Neural progenitor cell (in vitro differentiated cells): ENCODE results near the gene SCN1A. TPM values are rescaled to one million over a fixed set of nuclear protein-coding genes. Genes with fewer than 3 reads are reported as not detected.

Experiments
- DNase-seq: peaks from one replicate; pipeline ENCODE4 v3.0.0-alpha.2; 2016; ENCODE audit warnings: low spot score
- H2AFZ ChIP-seq: fragments of 200-600 bp; sonication (generic); replicated peaks from 2 replicates; pipeline ENCODE4 v1.6.1; 2016; ENCODE audit warnings: antibody characterized with exemption
- H3F3A ChIP-seq: fragments of 200-600 bp; sonication (generic); 2 replicates; pipeline ENCODE4 v1.6.1; 2016; ENCODE audit warnings: antibody characterized with exemption, low read depth
- H3K27ac ChIP-seq: fragments of 200-600 bp; sonication (generic); 2 replicates; pipeline ENCODE4 v1.5.1; 2016; ENCODE audit warnings: mild to moderate bottlenecking
- H3K27me3 ChIP-seq: fragments of 200-600 bp; sonication (generic); 2 replicates; pipeline ENCODE4 v1.6.1; 2016; ENCODE audit warnings: mild to moderate bottlenecking, moderate library complexity
- H3K36me3 ChIP-seq: fragments of 200-600 bp; sonication (generic); 2 replicates; pipeline ENCODE4 v1.5.1; 2016
- H3K4me1 ChIP-seq: fragments of 200-600 bp; sonication (generic); 2 replicates; pipeline ENCODE4 v1.6.1; 2016; ENCODE audit warnings: mixed run types
- H3K4me2 ChIP-seq: fragments of 200-600 bp; sonication (generic); 2 replicates; pipeline ENCODE4 v1.6.1; 2016
- H3K4me3 ChIP-seq: fragments of 200-600 bp; sonication (generic); 2 replicates; pipeline ENCODE4 v1.5.1; 2016
- H3K79me2 ChIP-seq: fragments of 200-600 bp; sonication (generic); 2 replicates; pipeline ENCODE4 v1.6.1; 2016; ENCODE audit warnings: low read depth
- H3K9ac ChIP-seq: fragments of 200-600 bp; sonication (generic); 2 replicates; pipeline ENCODE4 v1.6.1; 2016
- H3K9me3 ChIP-seq: fragments of 200-600 bp; sonication (generic); 2 replicates; pipeline ENCODE4 v1.5.1; 2016; ENCODE audit warnings: low read depth
- H4K20me1 ChIP-seq: fragments of 200-600 bp; sonication (generic); 2 replicates; pipeline ENCODE4 v1.6.1; 2016; ENCODE audit warnings: low read depth
- H3K27ac Mint-ChIP-seq: 3 replicates; pipeline ENCODE4 v1.8.0; 2021; ENCODE audit warnings: mixed read lengths
- H3K27me3 Mint-ChIP-seq: 2 replicates; pipeline ENCODE4 v1.8.0; 2022; ENCODE audit warnings: low read depth, mild to moderate bottlenecking, inconsistent platforms, moderate library complexity, mixed read lengths; ENCODE audit not compliant: insufficient read depth
- H3K36me3 Mint-ChIP-seq: 3 replicates; pipeline ENCODE4 v1.8.0; 2021; ENCODE audit warnings: mixed read lengths
- H3K4me1 Mint-ChIP-seq: 3 replicates; pipeline ENCODE4 v1.8.0; 2021; ENCODE audit warnings: mixed read lengths
- H3K4me3 Mint-ChIP-seq: 3 replicates; pipeline ENCODE4 v1.8.0; 2021; ENCODE audit warnings: mild to moderate bottlenecking, moderate library complexity, mixed read lengths
- H3K9me3 Mint-ChIP-seq: 3 replicates; pipeline ENCODE4 v1.8.0; 2020; ENCODE audit warnings: mixed read lengths
- CTCF ChIP-seq: fragments of 200-600 bp; sonication (generic); IDR thresholded peaks from 2 replicates; pipeline ENCODE4 v1.5.1; 2017; ENCODE audit warnings: antibody characterized with exemption, mild to moderate bottlenecking
- EZH2 ChIP-seq: fragments of 200-600 bp; sonication (generic); IDR thresholded peaks from 2 replicates; pipeline ENCODE4 v1.6.1; 2017; ENCODE audit warnings: antibody characterized with exemption, mild to moderate bottlenecking, moderate library complexity
- EZH2phosphoT487 ChIP-seq: fragments of 200-600 bp; sonication (generic); IDR thresholded peaks from 2 replicates; pipeline ENCODE4 v1.6.1; 2017; ENCODE audit warnings: antibody characterized with exemption
- total RNA-seq: library from RNA; depleted of rRNA; stranded (reverse); fragments of >200 nt; gene quantifications from 2 replicates; pipeline ENCODE4 v1.2.3, GENCODE V29; 2015; ENCODE audit warnings: low replicate concordance

The SCN1A gene
- total RNA-seq, 1 donor from 2014 or later, result 2.7 TPM

DNA sequence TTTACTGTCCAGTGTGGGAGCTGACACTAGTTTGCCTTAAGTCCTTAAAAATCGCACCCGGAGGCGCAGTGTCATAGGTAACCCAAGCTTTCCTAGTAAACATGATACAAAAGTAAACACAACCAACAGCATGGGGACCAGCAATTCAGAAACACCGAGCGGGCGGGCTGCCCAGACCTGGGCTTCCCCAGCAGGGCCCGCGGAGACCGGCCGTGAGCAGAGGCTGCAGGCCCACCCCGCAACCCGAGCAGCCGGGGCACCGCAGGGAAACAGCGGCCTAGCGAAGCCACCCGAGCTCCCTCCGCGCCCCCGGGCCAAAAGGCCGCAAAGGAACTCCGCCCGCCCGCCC lies 174.5 kb downstream of the SCN1A start:
- Histone ChIP-seq H4K20me1 (peaks cover 5% of the 10 kb centered on the region), H3K36me3 (peaks cover 4% of the 10 kb centered on the region), H3K79me2 (peaks cover 40% of the 10 kb centered on the region), H3K4me3 (peak overlapping the region; percentile 81), H3K9ac (peak overlapping the region; percentile 67), H3F3A (peaks cover 14% of the 10 kb centered on the region), H3K4me1 (peaks cover 20% of the 10 kb centered on the region), H3K9me3 (no peaks in the 10 kb centered on the region), H3K4me2 (peak overlapping the region; percentile 79), H2AFZ (peak overlapping the region; percentile 5), H3K27ac (peak overlapping the region; percentile 86), H3K27me3 (peaks cover 9% of the 10 kb centered on the region)
- Mint-ChIP-seq H3K9me3 (peaks cover 4% of the 10 kb centered on the region), H3K4me1 (peaks cover 11% of the 10 kb centered on the region), H3K4me3 (no peak overlapping the region), H3K27ac (no peak overlapping the region), H3K27me3 (no peaks in the 10 kb centered on the region), H3K36me3 (peaks cover 2% of the 10 kb centered on the region)
- no peak for DNase-seq
- TF ChIP-seq CTCF (no peak), EZH2phosphoT487 (no peak), EZH2 (no peak)

DNA sequence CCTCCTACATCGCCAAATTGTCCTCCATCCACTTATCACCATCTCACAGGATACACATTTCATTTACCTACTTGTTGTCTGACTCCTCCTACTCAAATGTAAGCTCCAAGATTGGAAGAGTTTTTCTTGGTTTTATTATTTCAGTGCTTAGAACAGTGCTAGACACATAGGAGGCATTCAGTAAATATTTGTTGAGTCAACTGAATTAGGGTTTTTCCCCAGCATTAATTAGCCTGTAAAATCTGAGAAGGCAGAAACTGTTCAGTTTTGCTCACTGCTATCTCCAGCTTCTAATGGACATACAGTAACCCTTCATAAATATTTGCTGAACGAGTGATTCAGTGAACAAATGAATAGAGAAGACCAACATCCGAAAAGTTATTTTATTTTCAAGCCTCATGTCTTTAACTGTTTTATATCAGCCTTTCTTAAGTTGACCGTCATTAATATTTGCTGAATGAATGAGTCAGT lies 175.0 kb downstream of the SCN1A start:
- DNase-seq, result no peak
- TF ChIP-seq CTCF (no peak), EZH2phosphoT487 (no peak), EZH2 (no peak)
- peaks cover 9% of the 10 kb centered on the region for H3K27me3 ChIP-seq
- Mint-ChIP-seq H3K9me3 (peaks cover 4% of the 10 kb centered on the region), H3K4me1 (peaks cover 11% of the 10 kb centered on the region), H3K27me3 (no peaks in the 10 kb centered on the region), H3K36me3 (peaks cover 4% of the 10 kb centered on the region), H3K27ac (no peak overlapping the region), H3K4me3 (no peak overlapping the region)
- peak overlapping the region; percentile 67 for H3K9ac ChIP-seq
- peaks cover 14% of the 10 kb centered on the region for H3F3A ChIP-seq
- peaks cover 20% of the 10 kb centered on the region for H3K4me1 ChIP-seq
- no peaks in the 10 kb centered on the region for H3K9me3 ChIP-seq
- peaks cover 6% of the 10 kb centered on the region for H3K36me3 ChIP-seq
- peak overlapping the region; percentile 81 for H3K4me3 ChIP-seq
- no peak overlapping the region for H2AFZ ChIP-seq
- peaks cover 5% of the 10 kb centered on the region for H4K20me1 ChIP-seq
- H3K4me2 ChIP-seq, result peak overlapping the region; percentile 79
- H3K79me2 ChIP-seq, result peaks cover 40% of the 10 kb centered on the region
- H3K27ac ChIP-seq, result no peak overlapping the region

GRCh38 chr2:165952085-165952484 lies 175.7 kb downstream of the SCN1A start:
- no peak overlapping the region for H3K4me3 Mint-ChIP-seq
- H3K4me1 ChIP-seq, result peaks cover 20% of the 10 kb centered on the region
- peak overlapping the region; percentile 81 for H3K4me3 ChIP-seq

More at GRCh38 chr2:165952085-165952484, 175.7 kb downstream of the SCN1A start:
- Histone ChIP-seq H4K20me1 (peaks cover 5% of the 10 kb centered on the region), H3K36me3 (peaks cover 6% of the 10 kb centered on the region), H3F3A (peaks cover 14% of the 10 kb centered on the region), H3K79me2 (peaks cover 40% of the 10 kb centered on the region), H3K4me2 (peak overlapping the region; percentile 79), H3K9ac (no peak overlapping the region), H3K9me3 (no peaks in the 10 kb centered on the region), H3K27ac (no peak overlapping the region), H2AFZ (no peak overlapping the region), H3K27me3 (peaks cover 9% of the 10 kb centered on the region)
- TF ChIP-seq EZH2, result no peak
- no peak for TF ChIP-seq EZH2phosphoT487
- no peak for TF ChIP-seq CTCF
- H3K27me3 Mint-ChIP-seq, result no peaks in the 10 kb centered on the region
- H3K36me3 Mint-ChIP-seq, result peaks cover 9% of the 10 kb centered on the region
- no peak for DNase-seq
- peaks cover 4% of the 10 kb centered on the region for H3K9me3 Mint-ChIP-seq
- peaks cover 11% of the 10 kb centered on the region for H3K4me1 Mint-ChIP-seq
- H3K27ac Mint-ChIP-seq, result no peak overlapping the region
